H1 (cell line): ENCODE measurements around the gene CCDC33. TPM values are rescaled to one million over a fixed set of nuclear protein-coding genes. Genes with fewer than 3 reads are reported as not detected.

Experiments used
- CTCF ChIA-PET: fragments of 300-600 bp; sonication (Branson Sonifier 250); formaldehyde crosslinking; loops from one replicate; lab custom pipeline; 2021; ENCODE audit not compliant: partially characterized antibody; lab: Charles Lee
- POLR2A ChIA-PET: fragments of 300-600 bp; sonication (Branson Sonifier 250); formaldehyde crosslinking; loops from one replicate; lab custom pipeline; 2021; ENCODE audit warnings: inconsistent platforms; ENCODE audit not compliant: partially characterized antibody; lab: Charles Lee
- DNase-seq, 2 experiments: peaks; one replicate each; pipeline versions ENCODE4 v3.0.0 to v3.0.0-alpha.2; 2010 to 2022; ENCODE audit warnings: low spot score in 2 of 2, low read depth in 1 of 2, mixed read lengths in 1 of 2
- FAIRE-seq: peaks from 2 replicates; lab custom pipeline; 2011; peaks lifted over from hg19 to GRCh38; lab: Jason Lieb, UNC
- H2AFZ ChIP-seq: 2 replicates; pipeline ENCODE4 v1.8.1; 2012; ENCODE audit warnings: low read length, inconsistent platforms
- H2AK5ac ChIP-seq: 2 replicates; pipeline ENCODE4 v1.6.1; 2013; ENCODE audit warnings: low read depth, low read length
- H2BK120ac ChIP-seq: replicated peaks from 2 replicates; pipeline ENCODE3; 2013; ENCODE audit warnings: low read depth, low read length, inconsistent platforms
- H2BK12ac ChIP-seq: 2 replicates; pipeline ENCODE4 v1.6.1; 2013; ENCODE audit warnings: low read depth, low read length
- H2BK15ac ChIP-seq: 2 replicates; pipeline ENCODE4 v1.6.1; 2013; ENCODE audit warnings: low read length
- H2BK20ac ChIP-seq: 2 replicates; pipeline ENCODE4 v1.6.1; 2013; ENCODE audit warnings: low read length
- H2BK5ac ChIP-seq: 2 replicates; pipeline ENCODE4 v1.6.1; 2013; ENCODE audit warnings: low read depth, low read length
- H3K14ac ChIP-seq: 2 replicates; pipeline ENCODE4 v1.6.1; 2013; ENCODE audit warnings: inconsistent platforms; ENCODE audit not compliant: insufficient read length
- H3K18ac ChIP-seq: 2 replicates; pipeline ENCODE4 v1.6.1; 2013; ENCODE audit warnings: low read length; ENCODE audit errors: extremely low read depth
- H3K23ac ChIP-seq: 2 replicates; pipeline ENCODE4 v1.6.1; 2013; ENCODE audit warnings: inconsistent platforms; ENCODE audit not compliant: insufficient read length
- H3K23me2 ChIP-seq: 2 replicates; pipeline ENCODE4 v1.6.1; 2013; ENCODE audit warnings: low read depth, low read length
- H3K27ac ChIP-seq: 2 replicates; pipeline ENCODE4 v1.6.1; 2011; ENCODE audit warnings: low read depth, low read length, inconsistent platforms
- H3K27me3 ChIP-seq, 4 experiments: replicated peaks in 1 of 4; 1 replicate in 1 of 4; 2 replicates in 3 of 4; pipeline versions ENCODE4 v1.6.1 to v1.8.1; 2011 to 2013; ENCODE audit warnings: low read length in 3 of 4, mild to moderate bottlenecking in 3 of 4, inconsistent platforms in 2 of 4, mixed read lengths in 2 of 4, moderate library complexity in 1 of 4; ENCODE audit not compliant: control insufficient read depth in 3 of 4, insufficient read depth in 3 of 4; ENCODE audit errors: extremely low read depth in 1 of 4
- H3K36me3 ChIP-seq, 4 experiments: 2 replicates each; pipeline versions ENCODE4 v1.6.1 to v1.8.1; 2011 to 2013; ENCODE audit warnings: mild to moderate bottlenecking in 4 of 4, low read length in 3 of 4, moderate library complexity in 2 of 4, control low read depth in 1 of 4, inconsistent platforms in 1 of 4; ENCODE audit not compliant: insufficient read depth in 4 of 4, control insufficient read depth in 2 of 4
- H3K4ac ChIP-seq: replicated peaks from 2 replicates; pipeline ENCODE3; 2013; ENCODE audit warnings: low read length, low read depth, mixed read lengths, inconsistent platforms; ENCODE audit not compliant: insufficient read length
- H3K4me1 ChIP-seq, 4 experiments: replicated peaks in 1 of 4; 1 replicate in 1 of 4; 2 replicates in 3 of 4; pipeline versions ENCODE4 v1.6.1 to v1.8.1; 2011 to 2013; ENCODE audit warnings: low read length in 3 of 4, inconsistent platforms in 2 of 4, mixed read lengths in 1 of 4; ENCODE audit not compliant: insufficient read depth in 4 of 4, control insufficient read depth in 3 of 4
- H3K4me2 ChIP-seq, 2 experiments: 2 replicates each; pipeline versions ENCODE4 v1.6.1 to v1.8.1; 2011 to 2013; ENCODE audit warnings: low read depth in 2 of 2, low read length in 2 of 2, control low read depth in 1 of 2, inconsistent platforms in 1 of 2, mild to moderate bottlenecking in 1 of 2; ENCODE audit not compliant: insufficient read depth in 1 of 2
- H3K4me3 ChIP-seq, 4 experiments: fragments of 200-600, 300-600 bp in 1 of 4; sonication (generic), shearing (Covaris generic), sonication (Bioruptor Twin) in 1 of 4; 2 replicates each; pipeline versions ENCODE4 v1.5.1 to v1.8.1; 2011 to 2016; ENCODE audit warnings: low read length in 4 of 4, low read depth in 3 of 4, control low read depth in 2 of 4, inconsistent platforms in 2 of 4, mild to moderate bottlenecking in 2 of 4, mixed read lengths in 1 of 4, moderate library complexity in 1 of 4; ENCODE audit not compliant: insufficient read depth in 2 of 4; ENCODE audit errors: extremely low read depth in 1 of 4
- H3K56ac ChIP-seq: replicated peaks from 2 replicates; pipeline ENCODE3; 2013; ENCODE audit warnings: low read depth, mild to moderate bottlenecking, mixed read lengths, low read length, inconsistent platforms; ENCODE audit not compliant: insufficient read length
- H3K79me1 ChIP-seq: 2 replicates; pipeline ENCODE4 v1.6.1; 2013; ENCODE audit warnings: low read depth, low read length, control low read depth
- H3K79me2 ChIP-seq, 2 experiments: 2 replicates each; pipeline versions ENCODE4 v1.6.1 to v1.8.1; 2012 to 2013; ENCODE audit warnings: low read length in 2 of 2, mild to moderate bottlenecking in 2 of 2, inconsistent platforms in 1 of 2; ENCODE audit not compliant: insufficient read depth in 2 of 2, control insufficient read depth in 1 of 2
- H3K9ac ChIP-seq, 4 experiments: replicated peaks in 1 of 4; 1 replicate in 1 of 4; 2 replicates in 3 of 4; pipeline versions ENCODE4 v1.6.1 to v1.8.1; 2011 to 2013; ENCODE audit warnings: low read depth in 3 of 4, low read length in 3 of 4, control low read depth in 2 of 4, mild to moderate bottlenecking in 2 of 4, moderate library complexity in 2 of 4, inconsistent platforms in 1 of 4; ENCODE audit errors: extremely low read depth in 1 of 4
- H3K9me3 ChIP-seq, 2 experiments: 2 replicates each; pipeline versions ENCODE4 v1.6.1 to v1.8.1; 2012 to 2013; ENCODE audit warnings: mild to moderate bottlenecking in 2 of 2, moderate library complexity in 2 of 2, control low read depth in 1 of 2, inconsistent platforms in 1 of 2, low read depth in 1 of 2, low read length in 1 of 2, mixed read lengths in 1 of 2; ENCODE audit not compliant: insufficient read depth in 2 of 2
- H4K20me1 ChIP-seq, 2 experiments: replicated peaks in 1 of 2; 2 replicates each; pipeline versions ENCODE3 to v1.8.1; 2011 to 2013; ENCODE audit warnings: inconsistent platforms in 2 of 2, low read length in 2 of 2, mild to moderate bottlenecking in 1 of 2; ENCODE audit not compliant: insufficient read depth in 2 of 2, control insufficient read depth in 1 of 2
- H4K5ac ChIP-seq: 2 replicates; pipeline ENCODE4 v1.6.1; 2013; ENCODE audit warnings: low read length, low read depth, mixed read lengths, inconsistent platforms; ENCODE audit not compliant: insufficient read length
- H4K8ac ChIP-seq: 2 replicates; pipeline ENCODE4 v1.8.0; 2013; ENCODE audit warnings: mild to moderate bottlenecking, moderate library complexity, low read length, inconsistent platforms; ENCODE audit not compliant: insufficient read depth; ENCODE audit errors: extremely low read depth
- H4K91ac ChIP-seq: replicated peaks from 2 replicates; pipeline ENCODE3; 2013; ENCODE audit warnings: low read length, mixed read lengths, inconsistent platforms; ENCODE audit not compliant: insufficient read length
- GABPA ChIP-seq: IDR thresholded peaks from 2 replicates; pipeline ENCODE4 v1.6.1; 2011; ENCODE audit warnings: mild to moderate bottlenecking, low read length, moderate library complexity, borderline replicate concordance; ENCODE audit not compliant: insufficient read depth
- KDM1A ChIP-seq: fragments of 200-600, 300-600 bp; sonication (generic); IDR thresholded peaks from 2 replicates; pipeline ENCODE4 v1.7.1; 2016; ENCODE audit warnings: mild to moderate bottlenecking, low read length, borderline replicate concordance
- SIN3A ChIP-seq, 2 experiments: IDR thresholded peaks in 1 of 2; conservative IDR thresholded peaks in 1 of 2; 2 replicates each; pipeline ENCODE4 v1.6.1; 2011 to 2012; ENCODE audit warnings: low read length in 2 of 2, improper control_type of control experiment in 1 of 2, low read depth in 1 of 2, mild to moderate bottlenecking in 1 of 2
- polyA plus RNA-seq, 7 experiments: library from polyadenylated mRNA; depleted of rRNA in 3 of 7; stranded (reverse) in 5 of 7; unstranded in 2 of 7; fragments of >200 nt in 5 of 7; fragments of 200-250 nt in 2 of 7; gene quantifications; 1 replicate in 5 of 7; 2 replicates in 1 of 7; 4 replicates in 1 of 7; pipeline versions ENCODE4 v1.2.1 to v1.2.3, GENCODE V29; 2011 to 2013; ENCODE audit warnings: missing spikeins in 2 of 7, mixed read lengths in 2 of 7
- total RNA-seq: library from RNA; stranded (reverse); fragmentation: NEBNext Ultra II Directional; extraction: Animal tissue kit (Norgen Biotek cat#: 25700); gene quantifications from 2 replicates; pipeline ENCODE4 v1.2.1, GENCODE V29; 2021
- TF ChIP-seq, protein P1 (sequence below): IDR thresholded peaks from 2 replicates; pipeline ENCODE4 v1.6.1; 2012; ENCODE audit warnings: inconsistent platforms

Gene CCDC33
- total and polyA plus RNA-seq, 2 of the 8 experiments (the other 6 are each of a cell fraction or from before 2014, with no cell fraction given), result 2.0 to 2.7 TPM

DNA sequence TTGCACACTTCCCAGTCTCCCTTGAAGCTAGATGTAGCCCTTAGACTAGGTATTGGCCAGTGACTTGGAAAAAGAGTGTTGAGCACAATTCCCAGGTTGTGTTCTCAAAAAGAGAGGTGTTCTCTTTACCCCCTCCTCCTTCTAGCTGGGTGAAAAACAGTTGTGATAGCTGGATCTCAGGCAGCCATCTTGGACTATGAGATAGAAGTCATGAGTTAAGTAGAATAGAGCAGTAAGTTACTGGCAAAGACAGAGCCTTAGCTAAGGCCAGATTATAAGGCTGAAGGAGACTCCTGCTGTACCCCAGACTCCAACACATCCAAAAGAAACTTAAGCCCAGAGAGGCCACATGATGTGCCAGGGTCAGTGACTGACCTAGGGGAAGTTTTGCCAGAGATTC lies 25.4 kb upstream of the CCDC33 start:
- no peak overlapping the region for H2BK120ac ChIP-seq
- peak overlapping the region; percentile 10; the same call in 1 of the 2 replicates for H2BK5ac ChIP-seq
- H2BK12ac ChIP-seq, result peak overlapping the region; percentile 46; the same call in 1 of the 2 replicates
- DNase-seq (no peak), FAIRE-seq (no peak)
- peaks cover 30 to 52% (median 42%) of the 10 kb centered on the region in 4 experiments for H3K4me1 ChIP-seq
- no peak overlapping the region for H3K4me3 ChIP-seq
- no peak overlapping the region for H3K27ac ChIP-seq
- no peak overlapping the region for H2AFZ ChIP-seq
- no peak overlapping the region for H3K9ac ChIP-seq
- H2BK20ac ChIP-seq, result peak overlapping the region; percentile 93
- no peaks in the 10 kb centered on the region for H3K79me2 ChIP-seq
- peaks cover 0 to 6% (median under 1%) of the 10 kb centered on the region in 4 experiments; a peak in 5 of 7 replicates for H3K27me3 ChIP-seq
- H3K4me2 ChIP-seq, result no peak overlapping the region
- H3K18ac ChIP-seq, result peak overlapping the region; percentile 62
- no peak overlapping the region for H4K5ac ChIP-seq
- H4K20me1 ChIP-seq, result no peaks in the 10 kb centered on the region
- H3K79me1 ChIP-seq, result no peaks in the 10 kb centered on the region
- H3K23me2 ChIP-seq, result peaks cover 2% of the 10 kb centered on the region
- H2AK5ac ChIP-seq, result no peak overlapping the region; the same call in 1 of the 2 replicates
- TF ChIP-seq GABPA, result no peak
- no peak for TF ChIP-seq SIN3A (conservative IDR thresholded peaks at IDR 0.05 in 1 of 2, IDR thresholded peaks at IDR 0.05 in 1 of 2; ENCODE audit: low read depth in 1 of 2, low read length in 2 of 2)
- TF ChIP-seq, protein P1, sequence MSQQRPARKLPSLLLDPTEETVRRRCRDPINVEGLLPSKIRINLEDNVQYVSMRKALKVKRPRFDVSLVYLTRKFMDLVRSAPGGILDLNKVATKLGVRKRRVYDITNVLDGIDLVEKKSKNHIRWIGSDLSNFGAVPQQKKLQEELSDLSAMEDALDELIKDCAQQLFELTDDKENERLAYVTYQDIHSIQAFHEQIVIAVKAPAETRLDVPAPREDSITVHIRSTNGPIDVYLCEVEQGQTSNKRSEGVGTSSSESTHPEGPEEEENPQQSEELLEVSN, result no peak
- peak; percentile 79; the same call in 1 of the 2 replicates for TF ChIP-seq KDM1A
- no peak overlapping the region for H4K8ac ChIP-seq
- CTCF ChIA-PET, result interaction anchor here (0.6 to 2.9 kb wide), 9 partner anchors 9 to 146 kb away, joined by 3 to 12 read pairs (median 3); partner anchors contain the start of gene ISLR2
- POLR2A ChIA-PET, result interaction anchor here (0.6 to 5.9 kb wide), 3 partner anchors 11 to 80 kb away, joined by 3 to 38 read pairs (median 3); no protein-coding TSS in a partner anchor
- peak overlapping the region; percentile 19; the same call in 1 of the 2 replicates for H2BK15ac ChIP-seq
- H4K91ac ChIP-seq, result no peak overlapping the region
- no peak overlapping the region for H3K23ac ChIP-seq
- H3K36me3 ChIP-seq, result no peaks in the 10 kb centered on the region
- H3K9me3 ChIP-seq, result no peaks in the 10 kb centered on the region
- no peak overlapping the region for H3K56ac ChIP-seq
- no peak overlapping the region for H3K14ac ChIP-seq
- no peak overlapping the region for H3K4ac ChIP-seq
